ENCODE results near the gene ZSWIM4. TPM values are rescaled to one million over a fixed set of nuclear protein-coding genes. Genes with fewer than 3 reads are reported as not detected.

The ZSWIM4 gene
- total RNA-seq, 1 experiment from 2014 or later: 8.7 TPM

DNA sequence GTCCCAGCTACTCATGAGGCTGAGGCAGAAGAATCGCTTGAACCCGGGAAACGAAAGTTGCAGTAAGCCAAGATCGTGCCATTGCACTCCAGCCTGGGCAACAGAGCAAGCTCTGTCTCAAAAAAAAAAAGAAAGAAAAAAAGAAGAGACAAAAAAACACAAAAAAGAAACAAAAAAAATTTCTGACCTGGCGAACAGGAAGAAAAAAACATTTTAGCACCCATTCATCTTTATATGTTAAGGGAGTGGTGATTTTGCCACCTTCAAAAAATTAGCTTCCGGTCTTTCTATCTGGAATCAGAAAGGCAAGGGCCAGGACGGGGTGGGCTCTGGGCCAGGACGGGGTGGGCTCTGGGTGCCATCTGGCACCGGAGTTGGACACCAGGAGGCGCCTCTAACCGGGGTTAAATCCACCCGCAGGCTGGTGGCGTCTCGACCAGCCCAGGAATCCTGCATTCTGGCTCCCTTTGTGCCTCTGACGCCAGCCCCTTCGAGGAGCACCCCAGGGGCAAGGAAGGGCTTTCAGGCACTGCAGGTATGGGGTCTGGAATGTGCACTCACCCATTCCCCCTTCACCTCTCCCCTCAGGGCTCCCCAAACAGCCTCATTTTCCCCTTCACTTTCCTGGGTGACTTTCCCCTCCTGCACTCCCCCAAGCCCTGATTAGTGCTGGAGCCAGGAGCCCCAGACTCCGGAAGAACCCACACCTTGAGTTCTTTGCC, 10.4 kb upstream of the ZSWIM4 start:
- TF ChIP-seq CTCF (IDR thresholded peaks at IDR 0.05) (peak; percentile 83), SIN3A (IDR thresholded peaks at IDR 0.05; ENCODE audit: borderline replicate concordance, insufficient read depth, low read depth, low read length) (no peak), TCF7L2 (IDR thresholded peaks at IDR 0.05; ENCODE audit: low read depth, low read length) (no peak), POLR2AphosphoS5 (IDR thresholded peaks at IDR 0.05; ENCODE audit: low read depth, low read length) (no peak)
- TF ChIP-seq, protein P1, sequence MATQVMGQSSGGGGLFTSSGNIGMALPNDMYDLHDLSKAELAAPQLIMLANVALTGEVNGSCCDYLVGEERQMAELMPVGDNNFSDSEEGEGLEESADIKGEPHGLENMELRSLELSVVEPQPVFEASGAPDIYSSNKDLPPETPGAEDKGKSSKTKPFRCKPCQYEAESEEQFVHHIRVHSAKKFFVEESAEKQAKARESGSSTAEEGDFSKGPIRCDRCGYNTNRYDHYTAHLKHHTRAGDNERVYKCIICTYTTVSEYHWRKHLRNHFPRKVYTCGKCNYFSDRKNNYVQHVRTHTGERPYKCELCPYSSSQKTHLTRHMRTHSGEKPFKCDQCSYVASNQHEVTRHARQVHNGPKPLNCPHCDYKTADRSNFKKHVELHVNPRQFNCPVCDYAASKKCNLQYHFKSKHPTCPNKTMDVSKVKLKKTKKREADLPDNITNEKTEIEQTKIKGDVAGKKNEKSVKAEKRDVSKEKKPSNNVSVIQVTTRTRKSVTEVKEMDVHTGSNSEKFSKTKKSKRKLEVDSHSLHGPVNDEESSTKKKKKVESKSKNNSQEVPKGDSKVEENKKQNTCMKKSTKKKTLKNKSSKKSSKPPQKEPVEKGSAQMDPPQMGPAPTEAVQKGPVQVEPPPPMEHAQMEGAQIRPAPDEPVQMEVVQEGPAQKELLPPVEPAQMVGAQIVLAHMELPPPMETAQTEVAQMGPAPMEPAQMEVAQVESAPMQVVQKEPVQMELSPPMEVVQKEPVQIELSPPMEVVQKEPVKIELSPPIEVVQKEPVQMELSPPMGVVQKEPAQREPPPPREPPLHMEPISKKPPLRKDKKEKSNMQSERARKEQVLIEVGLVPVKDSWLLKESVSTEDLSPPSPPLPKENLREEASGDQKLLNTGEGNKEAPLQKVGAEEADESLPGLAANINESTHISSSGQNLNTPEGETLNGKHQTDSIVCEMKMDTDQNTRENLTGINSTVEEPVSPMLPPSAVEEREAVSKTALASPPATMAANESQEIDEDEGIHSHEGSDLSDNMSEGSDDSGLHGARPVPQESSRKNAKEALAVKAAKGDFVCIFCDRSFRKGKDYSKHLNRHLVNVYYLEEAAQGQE (IDR thresholded peaks at IDR 0.05; ENCODE audit: insufficient read depth in 1 of 2, low read depth in 2 of 2, low read length in 1 of 2): no peak
- Histone ChIP-seq H3K36me3 (ENCODE audit: control insufficient read depth, insufficient read depth, low read length) (no peaks in the 10 kb centered on the region), H3K4me3 (ENCODE audit: low read depth in 2 of 2, low read length in 2 of 2) (no peak overlapping the region), H3K27ac (ENCODE audit: low read length) (peak overlapping the region; percentile 69), H3K27me3 (ENCODE audit: control insufficient read depth, insufficient read depth, low read length) (no peaks in the 10 kb centered on the region), H3K9me3 (ENCODE audit: control insufficient read depth, insufficient read depth, low read depth, low read length) (no peaks in the 10 kb centered on the region), H3K4me1 (ENCODE audit: control insufficient read depth, insufficient read depth, low read length) (peaks cover 10% of the 10 kb centered on the region)
- intact Hi-C loops (cut with micrococcal nuclease; ENCODE audit: unreplicated experiment): loop anchor here (5.0 kb wide), 1 partner anchor 77 kb away; no protein-coding TSS in a partner anchor
- DNase-seq (ENCODE audit: low read depth, low spot score) (no peak), ATAC-seq (peak; percentile 86)
- ChIA-PET CTCF (interaction anchor here (0.6 kb wide), 3 partner anchors 30 to 308 kb away, joined by 3 to 4 read pairs (median 4); no protein-coding TSS in a partner anchor), POLR2A (no interaction called here)
- BruUV-seq (replicated peaks): no TSS peak
- in situ Hi-C loops (cut with HindIII; ENCODE audit: low pct_unique_long_range_greater_than_20kb, low sequenced_read_pairs): no loop called here

- TF ChIP-seq POLR2AphosphoS5 (IDR thresholded peaks at IDR 0.05; ENCODE audit: low read depth, low read length): no peak
- no peak for TF ChIP-seq SIN3A (IDR thresholded peaks at IDR 0.05; ENCODE audit: borderline replicate concordance, insufficient read depth, low read depth, low read length)
- TF ChIP-seq, protein P1 (IDR thresholded peaks at IDR 0.05; ENCODE audit: insufficient read depth in 1 of 2, low read depth in 2 of 2, low read length in 1 of 2): no peak
- TF ChIP-seq TCF7L2 (IDR thresholded peaks at IDR 0.05; ENCODE audit: low read depth, low read length): no peak
- no peak for TF ChIP-seq CTCF (IDR thresholded peaks at IDR 0.05)
- DNase-seq (ENCODE audit: low read depth, low spot score) (no peak), ATAC-seq (no peak)
- ChIA-PET CTCF (no interaction called here), POLR2A (no interaction called here)
- in situ Hi-C loops (cut with HindIII; ENCODE audit: low pct_unique_long_range_greater_than_20kb, low sequenced_read_pairs): no loop called here
- Histone ChIP-seq H3K36me3 (ENCODE audit: control insufficient read depth, insufficient read depth, low read length) (no peaks in the 10 kb centered on the region), H3K27me3 (ENCODE audit: control insufficient read depth, insufficient read depth, low read length) (no peaks in the 10 kb centered on the region), H3K27ac (ENCODE audit: low read length) (no peak overlapping the region), H3K4me1 (ENCODE audit: control insufficient read depth, insufficient read depth, low read length) (peaks cover 8% of the 10 kb centered on the region), H3K4me3 (ENCODE audit: low read depth in 2 of 2, low read length in 2 of 2) (no peak overlapping the region), H3K9me3 (ENCODE audit: control insufficient read depth, insufficient read depth, low read depth, low read length) (no peaks in the 10 kb centered on the region)
- intact Hi-C loops (cut with micrococcal nuclease; ENCODE audit: unreplicated experiment): loop anchor here (5.0 kb wide), 1 partner anchor 73 kb away; no protein-coding TSS in a partner anchor
- BruUV-seq (replicated peaks): no TSS peak
These were observed 6.3 kb upstream of the ZSWIM4 start for GRCh38 chr19:13788991-13789390.

Data from Panc1 (cell line).